Measurements from ENCODE around the gene CACNA2D4.
"Not testable (repeated sequence)": the region's sequence is repeated elsewhere in the genome, so short reads cannot be mapped to it uniquely, and the experiment has no call there.

The CACNA2D4 gene

GRCh38 chr12:1832801-1833595 lies 85.5 kb downstream of the CACNA2D4 start:
- DNase-seq (ENCODE audit: low read depth, low spot score) = no peak

GRCh38 chr12:1830981-1831963 lies 87.2 kb downstream of the CACNA2D4 start:
- DNase-seq (ENCODE audit: low read depth, low spot score) = peak; percentile 92

GRCh38 chr12:1830401-1830845 lies 88.0 kb downstream of the CACNA2D4 start:
- no peak for DNase-seq (ENCODE audit: low read depth, low spot score)

GRCh38 chr12:1829306-1829900 lies 89.0 kb downstream of the CACNA2D4 start:
- no peak for DNase-seq (ENCODE audit: low read depth, low spot score)

- DNase-seq (ENCODE audit: low read depth, low spot score) = peak; percentile 41
Measured at GRCh38 chr12:1828856-1829255, 89.6 kb downstream of the CACNA2D4 start.

- no peak for DNase-seq (ENCODE audit: low read depth, low spot score)
Measured at GRCh38 chr12:1827826-1828805, 90.3 kb downstream of the CACNA2D4 start.

GRCh38 chr12:1826867-1827705 lies 91.4 kb downstream of the CACNA2D4 start:
- no peak for DNase-seq (ENCODE audit: low read depth, low spot score)

- no peak for DNase-seq (ENCODE audit: low read depth, low spot score)
Measured at GRCh38 chr12:1826401-1826800, 92.1 kb downstream of the CACNA2D4 start.

- no peak for DNase-seq (ENCODE audit: low read depth, low spot score)
Measured at GRCh38 chr12:1825382-1826102, 92.9 kb downstream of the CACNA2D4 start.

- DNase-seq (ENCODE audit: low read depth, low spot score) = no peak
Measured at GRCh38 chr12:1823237-1823636, 95.2 kb downstream of the CACNA2D4 start.

GRCh38 chr12:1822699-1823098 lies 95.8 kb downstream of the CACNA2D4 start:
- no peak for DNase-seq (ENCODE audit: low read depth, low spot score)

- no peak for DNase-seq (ENCODE audit: low read depth, low spot score)
Measured at GRCh38 chr12:1821805-1822204, 96.6 kb downstream of the CACNA2D4 start.

GRCh38 chr12:1820896-1821291 lies 97.6 kb downstream of the CACNA2D4 start:
- DNase-seq (ENCODE audit: low read depth, low spot score) = no peak

GRCh38 chr12:1820191-1820895 lies 98.1 kb downstream of the CACNA2D4 start, which contains the start of gene LRTM2:
LRTM2 (plus strand) TSS chr12:1820565; CDS start chr12:1828149, 7,584 bp downstream.
- DNase-seq (ENCODE audit: low read depth, low spot score) = no peak

- DNase-seq (ENCODE audit: low read depth, low spot score) = no peak
Measured at GRCh38 chr12:1819571-1819970, 98.9 kb downstream of the CACNA2D4 start.

GRCh38 chr12:1819050-1819449 lies 99.4 kb downstream of the CACNA2D4 start:
- DNase-seq (ENCODE audit: low read depth, low spot score) = no peak

- not testable (repeated sequence) for DNase-seq (ENCODE audit: low read depth, low spot score)
Measured at GRCh38 chr12:1817928-1818327, 100.5 kb downstream of the CACNA2D4 start.

GRCh38 chr12:1816730-1817348 lies 101.6 kb downstream of the CACNA2D4 start:
- no peak for DNase-seq (ENCODE audit: low read depth, low spot score)

Measured in astrocyte of the hippocampus (primary cell).